HG03565 (cell line): ENCODE data around the gene ERCC4.

Experiments used
- ATAC-seq: cut with Tn5 transposase; IDR thresholded peaks from one replicate; pipeline ENCODE4 v1.9.1; 2021; ENCODE audit warnings: mild to moderate bottlenecking, moderate library complexity; ENCODE audit not compliant: unreplicated experiment

ERCC4 gene

DNA sequence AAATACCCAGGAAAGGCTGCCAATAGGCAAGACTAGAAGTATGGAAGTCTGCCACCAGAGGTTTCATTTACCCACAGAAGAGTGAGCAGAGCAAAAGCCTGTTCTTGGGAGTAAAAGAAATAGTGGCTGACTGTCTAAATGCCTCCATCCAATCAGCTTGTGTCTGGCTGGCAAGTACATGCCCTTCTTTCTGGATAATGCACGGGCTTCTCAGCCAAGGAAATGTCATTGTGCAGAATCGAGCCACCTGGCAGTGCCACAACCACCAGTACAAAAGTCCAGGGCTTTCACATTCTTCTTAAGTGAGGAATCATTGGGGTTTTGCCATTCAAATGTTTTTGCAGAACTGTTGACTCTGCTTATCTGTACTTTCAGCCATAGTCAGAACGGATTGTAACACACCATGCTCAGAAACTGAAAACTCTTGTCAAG is 10.1 kb upstream of the ERCC4 start:
- no peak for ATAC-seq

DNA sequence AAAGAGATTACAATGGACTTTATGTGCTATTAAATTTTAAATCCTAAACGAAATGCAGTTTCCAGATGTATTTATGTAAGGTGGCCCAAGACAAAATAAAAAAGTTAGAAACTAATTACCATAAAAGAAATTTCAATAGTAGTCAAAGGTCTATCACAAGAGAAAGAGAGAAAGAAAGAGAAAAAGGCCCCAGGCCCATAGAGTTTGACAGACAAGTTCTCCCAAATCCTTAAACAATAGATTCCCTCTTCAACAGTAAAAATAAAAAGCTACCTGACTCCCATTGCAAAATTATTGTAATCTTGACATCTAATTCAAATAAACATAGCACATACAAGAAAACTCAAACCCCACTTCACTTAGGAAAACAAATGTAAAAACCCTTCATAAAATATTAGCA is 8.6 kb upstream of the ERCC4 start:
- ATAC-seq: no peak

DNA sequence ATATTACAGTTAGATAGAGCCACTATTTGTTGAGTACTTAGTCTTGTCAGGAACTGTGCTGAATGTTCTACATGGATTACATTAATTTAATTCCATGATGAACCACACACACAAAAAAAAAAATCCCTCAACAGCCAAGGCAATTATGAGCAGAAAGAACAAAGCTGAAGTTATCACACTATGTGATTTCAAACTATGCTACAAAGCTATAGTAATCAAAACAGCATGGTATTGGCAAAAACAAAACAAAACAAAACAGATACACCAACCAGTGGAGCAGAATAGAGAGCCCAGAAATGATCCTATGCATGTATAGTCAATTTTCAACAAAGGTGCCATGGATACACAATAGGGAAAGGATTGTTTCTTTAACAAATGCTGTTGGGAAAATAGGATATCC is 8.1 kb upstream of the ERCC4 start:
- ATAC-seq: no peak

DNA sequence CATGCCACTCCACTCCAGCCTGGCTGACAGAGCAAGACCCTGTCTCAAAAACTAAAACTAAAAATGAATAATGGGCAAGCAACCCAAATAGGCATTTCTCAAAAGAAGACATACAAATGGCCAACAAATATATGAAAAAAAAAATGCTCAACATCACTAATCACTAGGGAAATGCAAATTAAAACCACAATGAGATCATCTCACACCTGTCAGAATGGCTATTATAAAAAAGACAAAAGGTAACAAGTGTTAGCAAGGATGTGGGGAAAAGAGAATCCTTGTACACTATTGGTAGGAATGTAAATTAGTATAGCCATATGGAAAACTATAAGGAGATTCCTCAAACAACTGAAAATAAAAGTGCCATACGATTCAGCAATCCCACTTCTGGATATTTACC is 7.1 kb upstream of the ERCC4 start:
- no peak for ATAC-seq

DNA sequence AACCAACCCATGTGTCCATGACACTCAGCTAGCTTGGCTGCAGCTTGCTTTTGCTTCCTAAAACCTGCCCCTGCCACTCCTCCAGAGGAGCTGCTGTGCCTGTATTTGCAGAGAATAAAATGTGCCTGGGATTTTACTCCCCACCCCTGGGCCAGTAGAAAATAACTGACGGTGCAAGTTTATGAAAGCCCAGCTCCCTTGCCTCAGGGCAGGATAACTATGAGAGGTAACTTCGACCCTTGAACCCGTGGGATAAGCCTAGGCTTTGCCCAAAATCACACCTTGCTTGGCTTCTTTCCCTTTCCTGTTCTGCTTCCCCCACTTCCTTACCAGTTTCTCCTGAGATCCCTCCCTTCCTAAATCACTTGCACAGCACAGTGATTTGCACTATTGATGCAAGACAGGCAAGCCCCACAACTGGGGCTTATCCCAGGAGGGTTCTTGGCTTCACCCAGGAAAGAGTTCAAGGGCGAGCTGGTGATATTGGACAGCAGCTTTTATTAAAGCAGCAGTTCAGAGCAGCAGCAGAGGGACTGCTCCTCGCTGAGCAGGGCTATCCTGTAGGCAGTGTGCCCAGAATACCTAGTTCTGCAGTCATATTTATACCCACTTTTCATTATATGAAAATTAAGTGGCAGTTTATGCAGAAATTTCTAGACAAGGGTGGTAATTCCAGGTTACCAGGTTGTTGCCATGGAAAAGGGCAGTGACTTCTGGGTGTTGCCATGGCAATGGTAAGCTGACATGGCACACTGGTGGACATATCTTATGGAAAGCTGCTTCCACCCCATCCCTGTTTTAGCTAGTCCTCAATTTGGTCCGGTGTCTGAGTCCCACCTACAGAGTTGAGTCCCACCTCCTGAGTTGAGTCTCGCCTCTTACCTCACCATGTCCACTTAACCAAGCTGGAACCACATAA is 6.3 kb upstream of the ERCC4 start:
- ATAC-seq: no peak

DNA sequence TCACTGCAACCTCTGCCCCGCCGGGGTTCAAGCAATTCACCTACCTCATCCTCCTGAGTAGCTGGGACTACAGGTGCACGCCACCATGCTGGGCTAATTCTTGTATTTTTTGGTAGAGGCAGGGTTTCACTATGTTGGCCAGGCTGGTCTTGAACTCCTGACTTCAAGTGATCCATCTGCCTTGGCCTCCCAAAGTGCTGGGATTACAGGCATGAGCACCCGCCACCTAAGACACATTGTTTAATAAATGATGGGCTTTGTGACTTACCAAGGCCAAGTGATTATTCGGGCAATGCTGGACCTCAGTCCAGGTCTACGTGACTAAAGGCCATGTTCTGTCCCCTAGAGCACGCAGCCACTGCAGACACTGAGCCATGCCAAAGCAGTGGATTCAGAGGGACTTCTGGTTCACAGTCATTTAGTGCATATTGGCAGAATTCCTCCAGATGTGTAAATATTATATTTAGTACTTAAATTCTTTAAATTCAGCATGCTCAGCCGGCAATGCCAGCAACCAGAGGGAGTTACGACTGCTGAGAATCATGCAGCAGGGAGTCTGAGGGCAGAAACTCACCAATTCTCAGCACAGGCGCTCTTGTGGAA is 4.8 kb upstream of the ERCC4 start:
- no peak for ATAC-seq

DNA sequence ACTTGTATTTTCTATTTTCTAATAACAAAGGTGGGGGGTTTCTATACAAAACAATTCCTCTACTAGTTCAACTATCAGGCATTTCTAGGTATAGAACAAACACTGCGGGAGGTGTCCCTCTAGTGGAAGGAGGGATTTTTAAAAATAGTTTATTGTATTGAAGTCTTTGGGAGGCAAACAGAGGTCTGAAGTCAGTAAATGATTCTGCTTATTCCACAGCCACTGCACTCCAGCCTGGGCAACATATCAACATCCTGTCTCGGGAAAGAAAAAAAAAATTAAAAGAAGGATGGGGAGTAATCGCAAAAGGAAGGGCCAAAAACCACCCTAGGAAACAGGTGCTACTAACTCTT is 648 bp upstream of the ERCC4 start:
- no peak for ATAC-seq

DNA sequence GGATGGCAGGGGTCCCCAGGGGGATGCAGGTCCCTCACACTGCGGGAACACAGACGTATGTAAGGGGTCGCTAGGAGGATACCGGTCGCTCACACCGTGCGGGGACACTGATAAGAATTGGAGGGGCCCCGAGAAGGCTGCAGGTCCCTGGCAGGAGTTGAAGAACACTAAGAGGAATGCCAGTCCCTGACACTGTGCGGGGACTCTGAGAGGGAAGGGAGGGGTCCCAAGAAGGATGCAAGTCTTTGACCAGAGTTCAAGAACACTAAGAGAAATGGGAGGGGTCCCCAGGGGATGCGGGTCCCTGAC is 510 bp downstream of the ERCC4 start:
- no peak for ATAC-seq

DNA sequence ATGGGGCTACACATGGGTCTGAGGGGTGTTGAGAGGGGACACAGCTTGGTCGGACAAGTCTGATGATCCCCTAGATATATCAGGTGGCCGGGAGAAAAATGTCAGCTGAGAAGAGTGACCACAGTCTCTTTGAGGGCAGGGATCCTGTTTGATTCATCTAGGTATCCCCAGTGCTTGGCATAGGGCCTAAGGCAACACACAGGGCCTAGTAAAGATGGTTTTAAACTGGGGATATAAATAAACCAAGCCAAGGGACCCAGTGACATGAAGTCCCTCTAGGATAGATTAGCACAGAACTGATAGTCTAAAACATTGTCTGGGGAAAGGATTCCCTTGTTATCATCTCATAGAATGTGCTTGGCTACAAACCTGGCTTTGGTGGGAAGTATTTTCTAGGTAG is 1.4 kb downstream of the ERCC4 start:
- no peak for ATAC-seq

DNA sequence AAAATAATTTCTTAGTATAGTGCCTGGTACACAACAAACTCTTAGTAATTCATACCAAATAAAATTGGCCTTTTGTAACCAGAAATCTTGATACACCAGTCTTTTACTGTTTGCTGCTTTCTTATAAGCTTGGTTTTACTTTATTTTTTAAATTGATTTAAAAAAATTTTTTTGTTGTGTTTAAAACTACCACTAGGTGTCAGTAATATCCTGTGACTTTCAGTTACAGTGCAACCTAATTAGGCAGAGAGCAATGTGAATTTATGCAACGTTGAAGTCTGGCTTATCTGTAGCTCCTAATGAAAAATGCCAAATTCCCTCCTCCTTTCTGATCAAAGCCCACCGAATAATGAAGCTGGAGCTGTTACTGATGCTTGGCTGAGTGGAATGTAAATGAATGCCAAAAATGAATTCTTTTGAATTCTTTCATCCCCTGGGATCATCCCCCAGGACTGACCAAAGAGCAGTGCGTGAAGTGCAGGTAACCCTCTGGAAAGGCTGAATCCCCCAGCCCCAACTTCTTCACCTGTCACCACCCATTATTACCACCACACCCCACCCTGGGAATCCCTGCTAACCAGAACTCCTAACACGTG is 3.8 kb downstream of the ERCC4 start:
- ATAC-seq: no peak

DNA sequence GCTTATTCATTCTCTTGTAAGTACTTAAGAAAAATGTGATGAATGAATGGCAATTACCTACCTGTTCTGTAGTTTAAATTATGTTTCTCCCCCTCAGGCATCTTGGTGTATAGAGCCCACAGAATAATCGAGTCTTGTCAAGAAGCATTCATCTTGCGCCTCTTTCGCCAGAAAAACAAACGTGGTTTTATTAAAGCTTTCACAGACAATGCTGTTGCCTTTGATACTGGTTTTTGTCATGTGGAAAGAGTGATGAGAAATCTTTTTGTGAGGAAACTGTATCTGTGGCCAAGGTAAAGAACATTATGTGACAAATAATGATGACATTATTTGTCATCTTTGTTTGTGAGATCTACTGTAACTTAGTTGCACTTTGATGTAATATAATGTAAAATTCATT is 6.5 kb downstream of the ERCC4 start:
- ATAC-seq: no peak

DNA sequence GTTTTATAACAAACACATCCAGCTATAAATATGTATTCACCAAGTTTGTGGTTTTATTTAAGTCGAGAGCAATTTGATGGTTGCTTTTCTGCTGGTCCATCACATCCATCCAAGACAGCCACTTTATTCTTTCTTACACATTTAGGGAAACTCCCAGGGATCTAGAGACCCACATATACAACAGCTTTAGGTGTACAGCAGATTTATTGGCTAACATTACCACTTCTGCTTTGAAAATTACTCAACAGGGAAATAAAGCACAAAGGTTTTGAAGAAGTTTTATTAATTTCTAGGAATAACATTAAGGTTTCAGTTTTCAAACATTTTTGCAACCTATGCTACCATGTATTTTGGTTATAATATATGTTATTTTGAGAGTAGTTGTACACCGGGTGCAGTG is 6.9 kb downstream of the ERCC4 start:
- no peak for ATAC-seq

DNA sequence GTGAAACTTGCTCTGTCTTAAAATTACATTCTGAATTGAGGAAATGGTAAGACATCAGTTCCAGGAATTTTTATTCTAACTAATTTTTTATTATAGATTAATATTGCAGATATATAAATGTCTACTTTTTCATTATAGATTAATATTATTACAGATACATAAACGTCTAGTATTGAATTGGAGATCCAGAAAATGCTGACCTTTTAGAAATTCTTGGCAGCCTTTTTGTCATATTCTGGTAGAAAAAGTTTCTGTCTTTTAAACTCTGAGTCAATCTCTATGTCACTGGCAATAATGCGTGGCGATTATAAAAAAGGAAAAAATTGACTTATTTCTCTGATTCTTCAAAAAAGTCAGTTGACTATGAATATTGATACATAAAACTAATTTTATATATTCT is 8.7 kb downstream of the ERCC4 start:
- no peak for ATAC-seq

DNA sequence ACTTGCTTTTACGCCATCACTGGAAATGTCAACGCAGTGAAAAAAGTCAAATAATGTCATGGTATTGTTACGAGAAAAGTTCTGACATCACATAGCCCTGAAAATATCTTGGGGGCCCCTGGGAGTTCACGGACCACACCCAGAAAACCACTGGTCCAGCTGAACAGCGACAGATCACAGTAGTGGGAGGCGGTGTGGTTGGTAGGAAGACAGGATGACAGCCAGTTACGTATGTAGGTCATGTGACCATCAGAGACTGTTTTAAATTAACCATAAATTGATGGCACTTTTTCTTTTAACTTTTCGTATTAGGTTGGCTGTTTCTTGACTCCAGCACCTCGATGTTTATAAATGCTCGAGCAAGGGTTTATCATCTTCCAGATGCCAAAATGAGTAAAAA is 11.9 kb downstream of the ERCC4 start:
- ATAC-seq: no peak

DNA sequence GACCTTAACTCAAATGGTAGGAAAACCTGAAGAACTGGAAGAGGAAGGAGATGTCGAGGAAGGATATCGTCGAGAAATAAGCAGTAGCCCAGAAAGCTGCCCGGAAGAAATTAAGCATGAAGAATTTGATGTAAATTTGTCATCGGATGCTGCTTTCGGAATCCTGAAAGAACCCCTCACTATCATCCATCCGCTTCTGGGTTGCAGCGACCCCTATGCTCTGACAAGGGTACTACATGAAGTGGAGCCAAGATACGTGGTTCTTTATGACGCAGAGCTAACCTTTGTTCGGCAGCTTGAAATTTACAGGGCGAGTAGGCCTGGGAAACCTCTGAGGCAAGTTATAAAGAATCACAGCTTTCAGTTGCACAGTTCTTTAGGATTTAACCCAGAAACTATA is 15.5 kb downstream of the ERCC4 start:
- no peak for ATAC-seq

DNA sequence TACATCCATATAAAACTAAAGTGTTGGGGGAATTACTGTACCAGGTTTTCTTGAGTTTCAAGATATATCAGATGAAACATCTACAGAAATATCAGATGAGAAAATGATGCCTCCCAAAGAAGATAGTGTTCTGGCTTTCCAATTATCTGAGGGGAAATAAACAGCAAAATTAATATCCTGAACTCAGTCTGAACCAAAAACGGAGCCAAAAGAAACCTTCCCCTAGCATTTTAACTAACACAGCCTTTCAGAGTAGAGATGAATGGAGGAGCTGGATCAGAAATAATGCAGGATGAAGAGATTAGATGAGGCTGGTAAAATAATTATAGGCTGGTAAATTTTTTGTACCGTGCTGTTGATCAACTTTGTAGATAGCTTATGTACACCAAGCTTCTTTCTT is 16.2 kb downstream of the ERCC4 start:
- ATAC-seq: no peak

DNA sequence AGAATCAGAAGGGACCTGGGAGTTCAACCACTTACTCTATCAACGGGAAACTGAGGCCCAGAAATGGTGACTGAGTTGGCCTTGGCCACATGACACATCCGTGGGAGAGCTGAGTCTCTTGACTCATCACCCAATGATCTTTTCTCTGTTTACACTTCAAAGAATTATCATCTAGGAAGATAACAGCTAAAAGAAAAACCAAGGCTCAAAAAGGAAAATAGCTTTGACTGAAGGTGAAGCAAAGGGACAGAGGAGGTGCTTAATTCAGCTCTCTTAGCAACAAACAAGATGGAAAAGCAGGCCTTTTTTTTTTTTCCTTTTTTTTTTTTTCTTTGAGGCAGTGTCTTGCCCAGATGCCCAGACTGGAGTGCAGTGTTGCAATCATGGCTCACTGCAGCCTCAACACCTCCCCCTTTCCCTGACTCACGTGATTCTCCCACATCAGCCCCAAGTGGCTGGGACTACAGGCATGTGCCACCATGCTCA is 16.7 kb downstream of the ERCC4 start:
- ATAC-seq: no peak

DNA sequence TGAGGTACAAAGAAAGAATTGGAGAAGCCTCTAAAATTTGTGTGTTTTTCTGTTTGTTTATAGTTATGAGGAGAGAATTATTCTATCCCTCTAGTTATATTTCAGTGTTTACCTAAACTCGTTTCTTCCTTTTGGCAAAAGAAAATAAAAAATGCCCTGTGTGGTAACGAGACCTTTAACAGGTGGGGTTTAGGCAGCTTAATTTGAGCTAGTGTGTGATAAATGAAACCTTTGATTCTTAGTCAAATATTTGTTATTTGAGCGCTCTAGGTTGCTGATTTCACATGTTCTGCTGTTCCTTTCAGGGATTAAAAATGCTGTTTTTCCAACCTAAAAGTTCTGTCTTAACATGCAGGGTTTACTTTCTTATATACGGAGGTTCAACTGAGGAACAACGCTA is 17.5 kb downstream of the ERCC4 start:
- ATAC-seq: no peak

DNA sequence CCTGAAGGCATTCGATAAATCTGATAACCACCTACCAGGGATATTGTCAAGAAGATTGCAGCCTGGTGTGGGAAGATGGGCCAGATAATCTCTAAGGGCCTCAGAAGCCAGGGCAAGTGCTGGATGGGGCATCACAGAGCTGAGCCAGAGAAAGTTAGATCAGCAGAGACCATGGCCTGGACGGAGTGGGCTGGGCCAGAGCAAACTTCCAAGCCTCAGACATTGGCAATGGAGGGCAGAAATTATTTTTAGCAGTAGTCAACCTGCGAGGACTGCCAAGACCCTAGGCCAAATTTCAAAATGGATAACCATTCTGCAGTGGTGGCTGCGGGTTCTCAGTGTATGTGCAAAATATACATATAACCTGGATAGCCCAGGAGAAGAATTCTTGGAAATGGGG is 18.5 kb downstream of the ERCC4 start:
- ATAC-seq: no peak

DNA sequence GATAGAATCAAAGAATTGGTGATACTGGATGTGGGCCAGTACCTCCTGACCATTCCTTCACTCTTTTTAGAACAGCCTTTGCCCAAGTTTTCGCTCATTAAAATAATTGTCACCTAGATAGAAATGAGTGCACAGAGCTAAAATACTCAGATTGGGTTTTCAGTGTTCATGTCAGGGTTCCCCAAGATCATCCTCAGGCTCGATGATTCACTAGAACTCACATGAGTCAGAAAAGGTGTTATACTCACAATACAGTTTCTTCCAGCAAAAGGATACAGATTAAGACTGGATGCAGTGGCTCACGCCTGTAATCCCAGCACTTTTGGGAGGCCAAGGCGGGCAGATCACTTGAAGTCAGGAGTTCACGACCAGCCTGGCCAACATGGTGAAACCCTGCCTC is 19.9 kb downstream of the ERCC4 start:
- no peak for ATAC-seq

DNA sequence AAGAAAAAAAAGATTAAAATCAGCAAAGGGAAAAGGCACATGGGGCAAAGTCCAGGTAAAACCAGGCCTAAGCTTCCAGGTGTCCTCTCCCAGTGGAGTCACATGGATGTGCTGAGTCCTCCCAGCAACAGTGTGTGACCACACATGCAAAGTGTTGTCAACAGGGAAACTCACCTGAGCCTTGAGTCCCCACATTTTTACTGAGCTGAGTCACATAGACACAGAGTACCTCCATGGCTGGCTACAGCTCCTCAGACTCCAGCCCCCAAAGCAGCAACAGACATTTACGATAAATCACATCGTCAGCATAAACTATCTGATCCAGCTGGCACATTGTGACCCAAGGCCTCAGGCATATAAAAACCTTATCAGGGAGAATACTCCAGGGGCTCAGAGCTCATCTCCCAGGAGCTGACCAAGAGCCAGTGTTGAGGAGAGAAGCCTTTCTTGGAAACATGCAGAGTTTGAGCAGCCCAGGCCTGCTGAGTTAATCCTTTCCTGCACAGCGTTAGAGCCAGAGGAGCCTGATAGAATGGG is 20.5 kb downstream of the ERCC4 start:
- no peak for ATAC-seq

DNA sequence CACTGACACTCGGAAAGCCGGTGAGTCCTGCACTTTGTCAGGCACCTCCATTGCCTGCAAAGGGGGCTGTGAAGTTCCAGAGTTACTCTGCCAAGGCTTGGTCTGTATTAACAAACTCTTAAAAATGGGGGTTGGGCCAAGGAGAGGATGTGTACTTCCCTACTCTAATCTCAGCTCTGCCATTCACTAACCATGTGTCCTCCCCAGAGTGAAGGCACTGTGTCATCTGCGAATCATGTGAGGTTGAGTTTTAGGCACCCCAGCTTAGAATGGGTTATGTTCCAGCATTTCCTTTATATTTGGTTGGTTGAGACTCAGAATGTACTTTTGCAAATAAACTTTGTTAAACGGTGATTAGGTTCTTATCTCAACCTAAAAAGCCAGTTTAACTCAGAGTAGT is 24.9 kb downstream of the ERCC4 start:
- ATAC-seq: no peak
